Caco-2 (cell line): ENCODE results near the gene TESK2. TPM values are rescaled to one million over a fixed set of nuclear protein-coding genes. Genes with fewer than 3 reads are reported as not detected.
"Not testable (repeated sequence)": the region's sequence is repeated elsewhere in the genome, so short reads cannot be mapped to it uniquely, and the experiment has no call there.

Experiments used
- BruUV-seq: library from RNA; stranded (reverse); fragments of 400-500 nt; replicated peaks from 2 replicates; lab custom pipeline; 2021; lab: Mats Ljungman, UMichigan
- CTCF ChIA-PET: fragments of 300-600 bp; sonication (Branson Sonifier 250); formaldehyde crosslinking; loops from one replicate; lab custom pipeline; 2022; ENCODE audit warnings: antibody characterized with exemption; lab: Charles Lee
- POLR2A ChIA-PET: fragments of 300-600 bp; sonication (Branson Sonifier 250); formaldehyde crosslinking; loops from one replicate; lab custom pipeline; 2022; ENCODE audit warnings: antibody characterized with exemption; lab: Charles Lee
- DNase-seq, 2 experiments: peaks; one replicate each; pipeline versions ENCODE4 v3.0.0 to v3.0.0-alpha.2; 2020 to 2022
- H3K27me3 ChIP-seq: replicated peaks from 2 replicates; pipeline ENCODE4 v1.6.0; 2011; ENCODE audit warnings: low read length; ENCODE audit not compliant: control insufficient read depth, insufficient read depth
- H3K36me3 ChIP-seq: 2 replicates; pipeline ENCODE4 v1.5.1; 2011; ENCODE audit warnings: low read length; ENCODE audit not compliant: control insufficient read depth, insufficient read depth
- H3K4me1 ChIP-seq: fragments of 250-450 bp; sonication (Bioruptor Pico); 2 replicates; pipeline ENCODE4 v1.5.1; 2020; ENCODE audit warnings: mild to moderate bottlenecking
- H3K4me3 ChIP-seq: 2 replicates; pipeline ENCODE4 v1.5.1; 2011; ENCODE audit warnings: low read depth, mild to moderate bottlenecking, control low read depth, low read length
- H3K9me3 ChIP-seq: fragments of 250-450 bp; sonication (Bioruptor Pico); 2 replicates; pipeline ENCODE4 v1.5.1; 2020; ENCODE audit warnings: mild to moderate bottlenecking, moderate library complexity
- H3K27ac Mint-ChIP-seq: one replicate; pipeline ENCODE4 v1.8.0; 2022; ENCODE audit warnings: mixed read lengths; ENCODE audit not compliant: unreplicated experiment
- H3K27me3 Mint-ChIP-seq: one replicate; pipeline ENCODE4 v1.8.0; 2022; ENCODE audit warnings: mixed read lengths; ENCODE audit not compliant: insufficient read depth, unreplicated experiment
- H3K36me3 Mint-ChIP-seq: one replicate; pipeline ENCODE4 v1.8.0; 2022; ENCODE audit warnings: mild to moderate bottlenecking, mixed read lengths; ENCODE audit not compliant: insufficient read depth, unreplicated experiment
- H3K4me1 Mint-ChIP-seq: one replicate; pipeline ENCODE4 v1.8.0; 2022; ENCODE audit warnings: low read depth, mixed read lengths; ENCODE audit not compliant: unreplicated experiment
- H3K4me3 Mint-ChIP-seq: one replicate; pipeline ENCODE4 v1.8.0; 2022; ENCODE audit warnings: mild to moderate bottlenecking, moderate library complexity, mixed read lengths; ENCODE audit not compliant: unreplicated experiment
- H3K9me3 Mint-ChIP-seq: one replicate; pipeline ENCODE4 v1.8.0; 2022; ENCODE audit warnings: mixed read lengths; ENCODE audit not compliant: unreplicated experiment
- intact Hi-C: fragments of 100-400 bp; cut with micrococcal nuclease; formaldehyde crosslinking; loops from one replicate; pipeline ENCODE4 v1.10.0; 2022; ENCODE audit not compliant: unreplicated experiment
- total RNA-seq: library from RNA; stranded (reverse); gene quantifications from 2 replicates; pipeline ENCODE4 v1.2.3, GENCODE V29; 2022
- TF ChIP-seq, protein P1 (sequence below), 2 experiments: fragments of 200-600 bp in 1 of 2; IDR thresholded peaks; 1 replicate in 1 of 2; 2 replicates in 1 of 2; pipeline versions ENCODE4 v1.5.1 to v1.8.0; 2011 to 2022; ENCODE audit warnings: antibody characterized with exemption in 1 of 2, control low read depth in 1 of 2, inconsistent platforms in 1 of 2, low read depth in 1 of 2, low read length in 1 of 2, mild to moderate bottlenecking in 1 of 2, moderate library complexity in 1 of 2; ENCODE audit not compliant: insufficient read depth in 1 of 2, severe bottlenecking in 1 of 2, unreplicated experiment in 1 of 2

The TESK2 gene
- total RNA-seq, 1 experiment from 2014 or later, result 14.7 TPM

DNA sequence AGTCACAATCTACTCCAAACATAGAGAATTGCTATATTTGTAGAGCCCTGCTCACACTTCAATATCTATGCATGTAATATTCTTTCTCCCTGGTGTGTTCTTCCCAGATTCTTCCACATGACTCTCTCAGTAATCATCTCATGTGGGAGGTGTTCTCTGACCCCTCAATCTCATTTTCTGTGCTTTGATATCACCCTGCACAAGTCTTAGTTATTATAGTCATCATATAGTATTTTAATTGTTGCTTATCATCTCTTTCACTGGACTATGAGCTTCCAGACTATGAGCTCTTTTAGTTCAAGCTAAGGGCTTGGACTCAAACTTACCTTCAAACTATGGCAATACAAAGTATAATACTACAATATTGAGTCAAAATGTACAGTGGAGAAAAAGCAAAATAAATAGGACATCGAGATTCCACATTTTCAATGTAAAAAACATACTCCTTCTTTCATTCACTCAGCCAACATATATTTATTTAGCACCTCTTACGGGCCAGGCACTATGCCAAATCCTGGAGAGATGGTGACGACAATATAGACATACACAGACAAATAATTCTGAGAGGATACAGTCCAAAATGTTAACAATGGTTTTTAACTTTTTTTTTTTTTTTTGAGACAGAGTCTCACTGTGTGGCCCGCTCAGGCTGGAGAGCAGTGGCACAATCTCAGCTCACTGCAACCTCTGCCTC, 12.7 kb downstream of the TESK2 start:
- no peaks in the 10 kb centered on the region for H3K27me3 ChIP-seq
- no peaks in the 10 kb centered on the region for H3K36me3 ChIP-seq
- TF ChIP-seq, protein P1, sequence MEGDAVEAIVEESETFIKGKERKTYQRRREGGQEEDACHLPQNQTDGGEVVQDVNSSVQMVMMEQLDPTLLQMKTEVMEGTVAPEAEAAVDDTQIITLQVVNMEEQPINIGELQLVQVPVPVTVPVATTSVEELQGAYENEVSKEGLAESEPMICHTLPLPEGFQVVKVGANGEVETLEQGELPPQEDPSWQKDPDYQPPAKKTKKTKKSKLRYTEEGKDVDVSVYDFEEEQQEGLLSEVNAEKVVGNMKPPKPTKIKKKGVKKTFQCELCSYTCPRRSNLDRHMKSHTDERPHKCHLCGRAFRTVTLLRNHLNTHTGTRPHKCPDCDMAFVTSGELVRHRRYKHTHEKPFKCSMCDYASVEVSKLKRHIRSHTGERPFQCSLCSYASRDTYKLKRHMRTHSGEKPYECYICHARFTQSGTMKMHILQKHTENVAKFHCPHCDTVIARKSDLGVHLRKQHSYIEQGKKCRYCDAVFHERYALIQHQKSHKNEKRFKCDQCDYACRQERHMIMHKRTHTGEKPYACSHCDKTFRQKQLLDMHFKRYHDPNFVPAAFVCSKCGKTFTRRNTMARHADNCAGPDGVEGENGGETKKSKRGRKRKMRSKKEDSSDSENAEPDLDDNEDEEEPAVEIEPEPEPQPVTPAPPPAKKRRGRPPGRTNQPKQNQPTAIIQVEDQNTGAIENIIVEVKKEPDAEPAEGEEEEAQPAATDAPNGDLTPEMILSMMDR (IDR thresholded peaks at IDR 0.05; ENCODE audit: insufficient read depth in 1 of 2, low read depth in 1 of 2, low read length in 1 of 2, severe bottlenecking in 1 of 2, unreplicated experiment in 1 of 2), result no peak
- H3K4me3 Mint-ChIP-seq, result no peak overlapping the region
- ChIA-PET CTCF (interaction anchor here (0.7 kb wide), 1 partner anchor 855 kb away, joined by 5 read pairs; no protein-coding TSS in a partner anchor), POLR2A (interaction anchor here (0.7 kb wide), 1 partner anchor 10 kb away, joined by 6 read pairs; no protein-coding TSS in a partner anchor)
- no peaks in the 10 kb centered on the region for H3K36me3 Mint-ChIP-seq
- H3K4me1 ChIP-seq, result no peaks in the 10 kb centered on the region
- BruUV-seq, result no TSS peak
- H3K27ac Mint-ChIP-seq, result no peak overlapping the region
- H3K9me3 Mint-ChIP-seq, result no peaks in the 10 kb centered on the region
- no peak overlapping the region for H3K4me3 ChIP-seq
- no peaks in the 10 kb centered on the region for H3K4me1 Mint-ChIP-seq
- H3K9me3 ChIP-seq, result no peaks in the 10 kb centered on the region
- no peak for DNase-seq
- no peaks in the 10 kb centered on the region for H3K27me3 Mint-ChIP-seq
- intact Hi-C loops, result no loop called here

- H3K4me3 ChIP-seq, result no peak overlapping the region
- TF ChIP-seq, protein P1 (IDR thresholded peaks at IDR 0.05; ENCODE audit: insufficient read depth in 1 of 2, low read depth in 1 of 2, low read length in 1 of 2, severe bottlenecking in 1 of 2, unreplicated experiment in 1 of 2), result no peak
- no peaks in the 10 kb centered on the region for H3K27me3 ChIP-seq
- intact Hi-C loops, result no loop called here
- POLR2A ChIA-PET, result no interaction called here
- CTCF ChIA-PET, result no interaction called here
- Mint-ChIP-seq H3K9me3 (no peaks in the 10 kb centered on the region), H3K27me3 (no peaks in the 10 kb centered on the region), H3K4me3 (no peak overlapping the region), H3K27ac (no peak overlapping the region), H3K36me3 (no peaks in the 10 kb centered on the region), H3K4me1 (no peaks in the 10 kb centered on the region)
- no peaks in the 10 kb centered on the region for H3K36me3 ChIP-seq
- no peaks in the 10 kb centered on the region for H3K4me1 ChIP-seq
- no peak for DNase-seq
- no TSS peak for BruUV-seq
- H3K9me3 ChIP-seq, result no peaks in the 10 kb centered on the region
These were observed 13.3 kb downstream of the TESK2 start for GRCh38 chr1:45477646-45478045.

GRCh38 chr1:45474194-45474593, 16.8 kb downstream of the TESK2 start:
- POLR2A ChIA-PET, H3K36me3 ChIP-seq, H3K4me1 ChIP-seq, H3K36me3 Mint-ChIP-seq, H3K9me3 Mint-ChIP-seq, CTCF ChIA-PET, H3K27me3 ChIP-seq, BruUV-seq, H3K27ac Mint-ChIP-seq, H3K9me3 ChIP-seq, DNase-seq, intact Hi-C loops, H3K27me3 Mint-ChIP-seq, H3K4me1 Mint-ChIP-seq, H3K4me3 ChIP-seq, H3K4me3 Mint-ChIP-seq: not testable (repeated sequence)
